HG02610 (cell line): ENCODE results near the gene PLAAT2.
"Not testable (repeated sequence)": the region's sequence is repeated elsewhere in the genome, so short reads cannot be mapped to it uniquely, and the experiment has no call there.

Experiments used
- ATAC-seq: cut with Tn5 transposase; IDR thresholded peaks from one replicate; pipeline ENCODE4 v1.9.1; 2021; ENCODE audit warnings: mild to moderate bottlenecking, moderate library complexity; ENCODE audit not compliant: unreplicated experiment

The PLAAT2 gene

DNA sequence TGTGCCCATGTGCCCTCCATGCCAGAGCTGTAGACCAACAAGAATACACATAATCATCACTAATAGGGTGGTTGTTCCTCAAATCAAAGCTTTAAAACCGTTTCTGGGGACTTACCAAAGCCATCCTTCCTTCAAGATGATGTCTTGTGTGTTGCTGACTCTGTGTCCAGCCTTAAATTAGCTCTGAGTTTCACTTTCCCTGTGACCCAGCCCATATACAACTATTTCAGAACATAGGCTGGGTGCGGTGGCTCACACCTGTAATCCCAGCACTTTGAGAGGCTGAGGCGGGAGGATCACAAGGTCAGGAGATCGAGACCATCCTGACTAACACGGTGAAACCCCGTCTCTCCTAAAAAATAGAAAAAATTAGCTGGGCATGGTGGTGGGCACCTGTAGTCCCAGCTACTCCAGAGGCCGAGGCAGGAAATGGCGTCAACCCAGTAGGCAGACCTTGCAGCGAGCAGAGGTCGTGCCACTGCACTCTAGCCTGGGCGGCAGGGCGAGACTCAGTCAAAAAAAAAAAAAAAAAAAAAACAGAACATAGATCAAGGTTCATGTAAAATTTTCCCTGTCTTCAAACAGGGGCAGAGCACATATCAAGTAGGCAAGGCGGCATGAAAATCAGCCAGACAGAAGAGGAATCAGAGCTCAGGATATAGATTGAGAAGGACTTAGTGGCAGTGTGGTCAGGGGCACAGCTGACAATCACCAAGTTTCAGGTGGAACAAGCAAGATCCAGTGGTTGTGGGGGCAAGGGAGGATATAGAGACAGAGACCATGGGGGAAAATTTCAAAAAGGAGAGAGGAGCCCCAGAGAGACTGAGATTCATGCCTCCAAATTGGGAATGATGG lies at the start of gene PLAAT2:
Gene PLAAT2 (minus strand): TSS at position 179 of the 855 bp plus-strand sequence. CDS start 55 bp downstream, at position 124.
- no peak for ATAC-seq

DNA sequence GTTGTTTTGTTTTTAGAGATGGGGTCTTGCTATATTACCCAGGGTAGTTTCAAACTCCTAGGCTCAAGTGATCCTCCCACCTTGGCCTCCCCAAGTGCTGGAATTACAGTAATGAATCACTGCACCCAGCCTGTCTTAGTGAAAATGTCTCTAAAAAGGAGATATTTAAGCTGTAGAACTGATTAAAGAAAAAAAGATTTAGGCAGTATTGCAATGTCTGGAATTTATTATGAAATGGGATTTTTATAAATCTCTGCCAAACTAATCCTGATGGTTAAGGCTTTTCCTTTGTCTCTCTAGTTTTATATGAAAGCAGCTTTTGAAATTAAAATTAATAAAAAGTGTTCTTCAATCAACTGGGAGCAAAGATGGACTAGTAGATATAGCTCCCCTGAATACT lies 49.0 kb upstream of the PLAAT2 start:
- ATAC-seq = no peak

DNA sequence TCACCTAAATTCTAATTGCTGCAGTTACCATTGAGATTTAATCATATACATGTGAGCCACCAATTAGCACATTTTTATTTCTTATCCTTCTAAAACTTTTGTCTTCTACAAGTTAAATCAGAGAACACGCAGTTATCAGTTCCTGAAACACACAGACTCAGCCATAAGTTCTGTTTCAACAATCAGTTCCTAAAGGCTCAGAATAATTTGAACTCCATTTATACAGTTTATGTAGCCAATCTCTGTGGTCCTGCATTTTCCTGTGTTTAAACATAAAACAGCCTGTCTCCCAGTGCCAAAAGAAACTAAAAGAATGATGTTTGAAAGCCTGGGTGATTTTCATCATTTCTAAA lies 48.2 kb upstream of the PLAAT2 start:
- ATAC-seq = no peak

DNA sequence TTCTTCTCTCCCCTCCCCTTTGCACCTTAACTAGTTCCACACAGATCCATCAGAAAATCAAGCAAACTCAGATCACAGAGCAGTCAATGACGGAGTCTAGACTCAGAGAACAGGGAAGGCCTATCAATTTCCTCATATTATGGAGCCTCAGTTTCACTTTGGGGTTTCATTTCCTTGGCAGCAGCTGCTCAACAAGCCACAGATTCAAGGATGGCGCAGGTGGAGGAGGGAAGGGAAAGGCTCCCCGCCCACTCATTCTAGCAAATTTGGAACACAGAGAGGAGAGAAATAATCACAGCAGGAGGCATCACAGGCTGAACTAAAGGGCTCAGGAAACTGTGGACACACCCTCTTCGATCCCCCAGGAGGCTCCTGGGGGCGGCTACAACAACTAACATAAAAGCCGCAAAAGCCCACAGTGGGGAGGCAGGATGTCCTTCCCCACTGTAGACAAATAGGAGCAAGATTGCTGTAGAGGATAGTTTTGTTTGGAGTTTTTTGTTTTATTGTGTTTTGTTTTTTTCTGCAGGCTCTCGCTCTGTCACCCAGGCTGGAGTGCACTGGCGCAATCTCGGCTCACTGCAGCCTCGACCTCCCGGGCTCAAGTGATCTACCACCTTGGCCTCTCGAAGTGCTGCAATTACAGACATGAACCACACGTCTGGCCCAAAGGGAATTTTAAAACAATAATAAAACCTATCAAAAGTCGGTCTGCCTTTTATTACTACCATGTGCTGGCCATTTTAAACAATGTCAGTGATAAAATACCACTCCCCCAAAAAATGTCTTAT lies 47.6 kb upstream of the PLAAT2 start:
- ATAC-seq = no peak

DNA sequence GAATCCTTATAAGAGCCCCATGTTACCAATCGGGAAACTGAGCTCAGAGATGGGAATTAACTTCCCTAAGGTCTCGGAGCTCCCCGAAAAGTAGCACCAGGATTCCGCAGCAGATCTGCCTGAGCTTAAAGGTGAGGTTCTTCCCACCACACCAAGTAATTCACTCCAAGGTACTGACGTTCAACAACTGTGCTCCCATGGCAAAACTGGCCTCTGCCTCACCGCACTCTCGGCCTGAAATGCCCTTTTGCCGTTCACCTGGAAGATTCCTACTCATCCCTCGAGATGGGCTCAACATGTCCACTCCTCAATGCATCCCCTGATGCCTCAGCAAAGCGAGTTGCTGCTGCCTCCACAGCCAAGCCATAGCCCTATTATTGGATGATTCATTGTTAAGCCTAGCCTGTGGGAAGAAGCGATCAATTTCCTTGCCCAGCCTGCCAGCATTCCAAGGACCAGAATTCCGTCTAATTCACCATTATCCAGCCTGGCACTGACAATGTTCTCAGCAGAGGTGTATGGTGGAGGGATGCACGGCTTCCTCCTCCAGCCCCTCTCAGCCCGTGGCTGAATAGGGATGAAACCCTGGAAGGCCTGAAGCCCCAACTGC lies 46.9 kb upstream of the PLAAT2 start:
- no peak for ATAC-seq

DNA sequence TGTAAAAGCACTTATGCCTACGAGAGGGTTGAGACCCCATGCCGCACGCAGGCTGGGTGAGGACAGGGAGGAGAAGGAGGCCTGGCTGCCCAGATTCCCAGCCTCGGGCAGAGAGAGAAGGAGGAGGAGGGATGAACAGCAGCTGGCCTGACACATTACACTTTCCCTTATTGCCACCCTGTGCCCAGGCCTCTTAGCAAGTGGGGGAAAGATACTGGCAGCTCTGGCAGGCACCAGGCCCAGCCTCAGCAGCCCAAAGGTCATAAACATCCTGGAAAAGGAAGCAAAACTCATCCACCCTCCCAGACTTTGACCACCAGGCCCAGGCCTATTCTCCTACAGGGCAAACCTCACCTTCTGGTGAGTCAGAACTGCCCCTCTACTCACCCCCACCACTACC lies 46.4 kb upstream of the PLAAT2 start:
- ATAC-seq = no peak

DNA sequence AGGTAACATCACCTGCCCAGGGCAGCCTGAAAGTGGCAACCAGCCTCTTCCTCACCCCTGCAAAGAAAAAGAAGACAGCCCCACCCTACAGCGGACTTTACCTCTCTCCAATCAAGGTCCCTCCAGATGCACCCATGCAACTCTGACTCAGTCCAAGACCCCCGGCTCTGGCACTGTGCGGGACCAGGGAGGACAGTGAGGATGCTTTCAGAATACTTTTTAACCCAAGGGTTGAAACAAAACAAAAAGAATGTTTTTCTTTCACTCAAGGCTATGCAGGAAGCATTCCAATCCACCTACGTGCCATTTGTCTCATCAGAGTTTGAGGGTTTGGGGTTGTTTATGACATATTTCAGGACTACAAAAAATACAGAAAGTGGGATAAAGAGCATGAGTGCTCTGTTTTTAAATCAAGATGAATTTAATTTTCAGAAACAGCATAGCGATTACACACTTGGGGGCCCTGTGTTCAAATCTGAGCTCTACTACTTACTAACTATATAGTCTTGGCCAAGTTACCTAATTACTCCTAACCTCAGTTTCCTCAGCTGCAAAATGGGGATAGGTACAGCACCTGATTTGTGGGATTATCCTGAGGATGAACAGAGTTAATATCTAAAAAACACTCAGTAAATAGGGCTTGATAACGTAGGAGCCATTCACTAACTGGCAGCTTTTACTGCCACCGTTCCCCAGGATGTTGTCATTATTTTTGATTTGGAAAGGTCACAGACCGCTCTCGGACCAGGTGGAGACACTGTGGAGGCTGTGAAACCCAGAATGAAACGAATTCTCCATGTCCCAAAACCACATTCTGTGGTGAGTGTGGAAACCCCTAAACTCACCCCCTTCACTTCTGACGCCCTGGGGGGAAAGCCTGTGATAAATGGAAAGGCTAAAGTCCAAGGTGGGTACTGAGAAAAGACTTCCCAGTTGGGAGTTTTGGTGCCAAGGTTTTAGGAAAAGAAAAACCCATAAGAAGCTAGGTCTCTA lies 45.5 kb upstream of the PLAAT2 start:
- no peak for ATAC-seq

DNA sequence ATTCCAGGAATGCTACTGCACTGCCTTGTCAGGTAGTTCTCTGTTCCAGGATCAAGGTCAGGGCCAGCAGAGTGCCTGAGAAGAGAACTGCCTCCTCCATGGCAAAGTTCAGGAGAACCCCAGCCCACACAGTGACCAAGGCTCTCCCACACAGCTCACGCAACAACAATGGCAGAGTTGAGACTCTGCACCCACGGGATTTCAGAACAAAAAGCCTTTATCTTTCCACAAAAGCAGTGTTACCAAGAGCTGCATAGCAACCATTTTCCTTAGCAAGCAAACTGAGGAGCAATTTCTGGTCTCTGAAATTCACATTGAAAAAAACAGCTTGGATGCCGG lies 40.0 kb upstream of the PLAAT2 start:
- ATAC-seq = no peak

DNA sequence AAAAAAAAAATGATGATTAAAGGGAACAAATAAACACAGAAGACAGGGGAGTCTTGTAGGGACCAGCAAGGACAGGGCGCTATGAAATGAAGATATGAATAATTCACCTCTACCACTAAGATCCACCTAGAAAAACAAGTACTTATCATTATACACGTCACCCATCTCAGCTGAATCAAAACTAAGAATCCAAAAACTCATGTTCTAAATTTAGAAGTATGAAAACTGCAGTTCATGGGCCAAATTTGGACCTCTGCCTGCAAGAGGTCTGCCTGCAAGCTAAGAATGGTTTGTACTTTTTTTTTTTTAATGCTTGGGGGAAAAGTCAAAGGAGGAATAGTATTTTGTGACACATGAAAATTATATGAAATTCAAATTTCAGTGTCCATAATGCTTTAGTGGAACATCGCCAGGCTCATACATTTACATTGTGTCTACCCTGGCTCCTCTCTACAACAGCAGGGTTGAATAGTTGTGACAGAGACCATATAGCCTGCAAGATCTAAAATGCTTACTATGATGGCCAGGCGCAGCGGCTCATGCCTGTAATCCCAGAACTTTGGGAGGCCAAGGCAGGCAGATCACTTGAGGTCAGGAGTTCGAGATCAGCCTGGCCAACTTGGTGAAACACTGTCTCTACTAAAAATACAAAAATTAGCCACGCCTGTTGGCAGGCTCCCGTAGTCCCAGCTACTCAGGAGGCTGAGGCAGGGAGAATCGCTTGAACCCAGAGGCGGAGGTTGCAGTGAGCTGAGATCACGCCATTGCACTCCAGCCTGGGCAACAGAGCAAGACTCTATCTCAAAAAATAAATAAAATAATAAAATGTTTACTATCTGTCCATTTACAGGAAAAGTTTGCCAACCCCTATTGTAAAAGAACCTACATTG lies 39.4 kb upstream of the PLAAT2 start:
- not testable (repeated sequence) for ATAC-seq

DNA sequence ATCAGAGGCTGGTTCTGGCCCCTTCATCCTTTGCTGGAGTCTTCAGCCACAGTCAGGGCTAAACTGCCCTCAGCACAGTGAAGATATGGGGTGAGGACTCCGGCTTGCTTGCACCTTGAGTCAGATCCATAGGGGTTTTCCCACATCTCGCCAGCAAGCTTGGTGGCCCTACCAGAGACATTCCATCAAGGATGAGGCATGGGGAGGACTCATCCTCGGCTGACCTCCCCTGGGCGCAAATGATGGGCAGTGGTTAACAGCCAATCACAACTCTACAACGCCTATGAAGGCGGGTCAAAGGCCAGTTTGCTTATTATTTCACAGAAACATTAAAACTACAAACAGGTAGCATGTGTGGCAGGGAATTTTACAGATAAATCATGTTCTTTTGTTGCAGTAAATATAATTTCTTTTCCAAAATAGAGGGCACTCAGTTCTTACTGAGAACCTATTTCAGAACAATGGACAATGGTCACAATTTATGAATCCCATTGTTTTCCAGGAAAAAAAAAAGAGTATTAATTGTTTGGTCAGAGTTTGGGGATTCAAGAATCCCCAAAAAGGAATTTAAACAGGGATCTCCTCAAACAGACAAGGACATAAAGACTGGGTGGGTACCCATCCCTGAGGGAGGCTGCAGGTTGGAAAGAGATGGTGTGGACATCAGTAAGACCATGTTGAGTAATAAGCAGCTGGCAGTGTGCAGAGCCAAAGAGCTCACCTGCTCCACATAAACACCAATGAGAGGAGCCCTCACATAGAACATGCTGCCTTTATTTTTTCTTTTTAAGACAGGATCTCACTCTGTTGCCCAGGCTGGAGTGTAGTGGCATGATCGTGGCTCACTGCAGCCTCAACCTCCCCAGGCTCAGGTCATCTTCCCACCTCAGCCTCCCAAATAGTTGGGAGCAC lies 36.3 kb upstream of the PLAAT2 start:
- ATAC-seq = no peak

DNA sequence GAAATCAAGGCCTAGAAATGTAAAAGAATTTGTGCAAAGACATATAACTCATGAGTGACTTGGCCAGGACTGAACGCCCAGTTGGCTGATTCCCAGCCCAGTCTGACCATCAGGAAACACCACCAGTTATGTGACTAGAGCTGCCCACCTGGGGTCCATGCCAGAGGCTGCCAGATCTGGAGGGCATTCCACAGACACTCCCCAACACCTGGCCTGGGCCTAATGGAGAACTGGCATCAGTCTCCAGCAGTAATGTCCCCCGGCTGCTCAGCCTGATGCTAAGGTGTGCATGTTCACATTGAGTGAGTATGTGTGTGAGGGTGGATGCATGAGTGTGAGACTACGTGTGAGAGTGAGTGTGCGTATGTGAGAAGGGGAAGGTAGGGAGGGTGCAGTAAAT lies 35.4 kb upstream of the PLAAT2 start:
- ATAC-seq = no peak

DNA sequence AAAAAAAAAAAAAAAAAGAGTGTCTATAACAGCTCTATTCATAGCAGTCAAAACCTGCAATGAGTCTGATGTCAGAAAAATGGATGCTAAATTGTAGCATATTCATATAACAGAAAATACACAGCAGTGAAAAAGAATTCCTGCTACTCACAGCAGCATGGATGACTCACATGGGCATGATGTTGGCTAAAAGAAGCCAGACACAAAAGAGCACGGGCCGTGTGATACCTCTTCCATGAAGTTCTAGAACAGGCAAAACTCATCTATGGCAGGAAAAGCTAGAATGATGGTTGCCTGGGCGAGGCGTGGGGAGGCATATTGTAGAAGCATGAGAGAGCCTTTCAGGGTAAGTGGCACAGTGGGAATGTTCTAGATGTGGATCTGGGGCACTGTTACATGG lies 32.1 kb upstream of the PLAAT2 start:
- ATAC-seq = no peak

DNA sequence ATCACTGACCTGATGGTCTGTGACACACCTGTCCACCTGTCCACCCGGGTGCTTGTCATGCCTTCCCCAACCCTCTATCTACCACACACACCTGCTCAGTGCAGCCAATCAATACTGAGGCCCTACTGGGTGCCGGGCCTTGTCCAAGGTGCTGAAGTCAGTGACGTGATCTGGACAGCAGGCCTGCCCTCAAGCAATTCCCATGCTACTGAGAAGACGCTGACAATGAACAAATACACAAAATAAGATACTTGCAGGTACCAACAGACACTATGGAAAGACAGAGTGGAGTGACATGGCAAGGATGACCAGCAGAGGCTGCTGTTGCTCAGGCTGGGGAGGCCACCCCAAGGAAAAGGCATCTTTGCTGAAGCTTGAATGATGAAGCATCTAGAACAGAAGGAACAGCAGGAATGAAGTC lies 29.8 kb upstream of the PLAAT2 start:
- no peak for ATAC-seq

DNA sequence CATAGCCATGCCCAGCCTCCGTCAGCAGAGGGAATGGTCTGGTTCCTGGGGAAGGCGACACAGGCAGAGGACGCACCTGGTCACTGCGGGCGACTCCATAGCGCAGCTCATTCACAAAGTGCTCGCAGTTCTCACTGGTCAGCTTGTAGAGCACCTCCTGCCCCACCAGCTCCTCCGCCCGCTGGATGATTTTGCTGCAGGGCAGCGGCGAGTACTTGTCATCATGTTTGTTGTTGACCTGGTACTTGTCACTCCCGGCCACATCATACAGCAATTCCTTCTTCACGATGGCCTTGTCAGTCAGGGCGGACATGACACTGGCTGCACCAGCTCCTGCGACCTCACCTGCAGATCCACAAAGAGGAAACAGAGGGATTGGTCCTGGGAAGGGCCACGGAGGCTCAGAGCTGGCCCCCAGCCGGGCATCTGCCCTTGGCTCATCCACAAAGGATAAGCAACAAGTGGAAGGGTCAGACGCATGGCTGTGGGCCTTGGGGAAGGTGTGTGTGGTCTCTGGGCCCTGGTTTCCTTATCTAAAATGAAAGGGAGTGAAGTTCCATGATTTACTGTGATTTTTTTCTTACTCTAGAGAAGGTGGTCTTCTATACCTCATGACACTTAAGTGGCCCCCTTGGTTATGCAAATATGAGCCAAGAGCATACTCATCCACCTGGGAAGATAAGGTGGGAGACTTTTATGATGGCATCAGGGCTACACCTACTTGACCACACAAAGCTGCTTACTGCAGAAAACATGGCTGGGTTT lies 27.0 kb upstream of the PLAAT2 start:
- no peak for ATAC-seq

DNA sequence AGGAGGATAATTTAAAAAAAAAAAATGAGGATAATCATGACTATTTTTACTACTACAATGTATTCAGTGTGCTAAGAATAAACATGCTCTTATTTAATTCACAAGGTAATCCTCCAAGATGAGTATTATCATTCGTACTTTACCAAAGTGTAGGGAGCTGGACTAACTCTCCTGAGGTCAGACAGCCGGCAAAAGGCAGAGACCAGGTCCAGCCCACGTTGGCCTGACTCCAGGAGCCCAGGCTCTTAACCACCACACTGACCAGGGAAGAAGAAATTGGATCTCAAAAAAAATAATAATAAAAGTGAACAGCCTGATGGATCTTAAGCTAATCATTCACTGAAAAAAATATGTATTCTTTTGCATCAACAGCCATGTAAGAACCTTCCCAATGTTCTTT lies 25.8 kb upstream of the PLAAT2 start:
- no peak for ATAC-seq

DNA sequence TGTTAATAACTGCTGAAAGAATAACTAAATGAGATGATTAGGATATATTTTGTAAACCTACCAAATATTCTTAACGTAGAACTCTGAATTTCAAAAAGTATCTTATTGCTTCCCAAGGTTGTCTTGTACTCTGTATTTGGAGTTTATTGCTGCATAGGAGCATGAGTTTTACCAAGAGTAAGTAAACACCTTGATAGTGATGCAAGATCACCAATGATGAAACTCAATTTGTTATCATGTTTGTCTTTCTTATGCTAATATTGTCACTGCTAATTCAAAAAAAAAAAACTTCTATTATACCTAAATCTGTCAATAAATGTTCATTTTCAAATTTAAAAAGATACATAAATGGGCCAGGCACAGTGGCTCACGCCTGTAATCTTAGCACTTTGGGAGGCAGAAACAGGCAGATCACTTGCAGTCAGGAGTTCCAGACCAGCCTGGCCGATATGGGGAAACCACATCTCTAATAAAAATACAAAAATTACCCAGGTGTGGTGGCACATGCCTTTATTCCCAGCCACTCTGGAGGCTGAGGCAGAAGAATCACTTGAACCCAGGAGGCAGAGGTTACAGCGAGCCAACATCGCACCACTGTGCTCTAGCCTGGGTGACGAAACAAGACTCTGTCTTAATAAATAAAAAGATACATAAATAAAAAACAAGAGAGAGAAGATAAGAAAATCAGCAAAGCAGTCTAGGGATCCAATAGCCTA lies 23.4 kb upstream of the PLAAT2 start:
- no peak for ATAC-seq

DNA sequence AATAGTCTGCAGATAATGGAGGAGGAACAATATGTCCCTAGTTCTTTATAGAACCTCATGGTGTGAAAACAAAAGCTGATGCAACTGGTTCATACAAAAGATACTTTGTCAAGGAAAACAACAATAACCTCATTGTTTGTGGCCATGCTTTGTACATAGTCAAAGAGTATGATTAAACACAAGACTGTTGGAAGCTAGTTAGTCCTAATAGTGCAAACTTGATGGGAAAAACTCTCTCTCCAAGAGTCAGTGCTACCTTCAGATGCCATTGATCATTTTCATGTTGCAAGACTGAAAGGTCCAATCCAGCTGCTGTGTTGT lies 20.1 kb upstream of the PLAAT2 start:
- ATAC-seq = no peak
